A673 (cell line): ENCODE data around the gene INPP5A. TPM values are rescaled to one million over a fixed set of nuclear protein-coding genes. Genes with fewer than 3 reads are reported as not detected.

Experiments
- BruUV-seq: library from RNA; stranded (reverse); fragments of 400-500 nt; replicated peaks from 2 replicates; lab custom pipeline; 2021; lab: Mats Ljungman, UMichigan
- CTCF ChIA-PET: fragments of 300-600 bp; sonication (Branson Sonifier 250); formaldehyde crosslinking; loops from one replicate; lab custom pipeline; 2022; ENCODE audit warnings: antibody characterized with exemption; lab: Charles Lee
- POLR2A ChIA-PET: fragments of 300-600 bp; sonication (Branson Sonifier 250); formaldehyde crosslinking; loops from one replicate; lab custom pipeline; 2022; ENCODE audit warnings: antibody characterized with exemption; ENCODE audit not compliant: low non-redundant PET; lab: Charles Lee
- DNase-seq: peaks from one replicate; pipeline ENCODE4 v3.0.0-alpha.2; 2015; ENCODE audit warnings: low spot score
- H3K27ac ChIP-seq: fragments of 200-600 bp; sonication (generic); 2 replicates; pipeline ENCODE4 v1.5.1; 2016; ENCODE audit warnings: mixed run types, low read depth, mild to moderate bottlenecking, mixed read lengths, antibody characterized with exemption, low read length; ENCODE audit not compliant: poor library complexity, severe bottlenecking
- H3K27me3 ChIP-seq: fragments of 200-600 bp; sonication (generic); replicated peaks from 2 replicates; pipeline ENCODE4 v1.6.1; 2017; ENCODE audit warnings: mixed run types, low read depth, mild to moderate bottlenecking, mixed read lengths, antibody characterized with exemption, low read length; ENCODE audit not compliant: insufficient read depth, poor library complexity
- H3K36me3 ChIP-seq: fragments of 200-600 bp; sonication (generic); 2 replicates; pipeline ENCODE4 v1.6.1; 2016; ENCODE audit warnings: mixed run types, mild to moderate bottlenecking, mixed read lengths, antibody characterized with exemption, low read length; ENCODE audit not compliant: insufficient read depth, poor library complexity, severe bottlenecking
- H3K4me1 ChIP-seq: fragments of 200-600 bp; sonication (generic); 2 replicates; pipeline ENCODE4 v1.6.1; 2017; ENCODE audit warnings: mixed run types, mild to moderate bottlenecking, mixed read lengths, antibody characterized with exemption, low read length; ENCODE audit not compliant: insufficient read depth, poor library complexity, severe bottlenecking
- H3K4me3 ChIP-seq: fragments of 200-600 bp; sonication (generic); 2 replicates; pipeline ENCODE4 v1.5.1; 2016; ENCODE audit warnings: low read depth, mixed run types, mild to moderate bottlenecking, mixed read lengths, low read length; ENCODE audit not compliant: poor library complexity, severe bottlenecking
- H3K9me3 ChIP-seq: fragments of 200-600 bp; sonication (generic); 2 replicates; pipeline ENCODE4 v1.6.1; 2016; ENCODE audit warnings: mixed run types, low read depth, mild to moderate bottlenecking, mixed read lengths, antibody characterized with exemption, low read length; ENCODE audit not compliant: poor library complexity, severe bottlenecking
- CTCF ChIP-seq: fragments of 300-800, 200-600 bp; sonication (generic); conservative IDR thresholded peaks from 2 replicates; pipeline ENCODE4 v1.5.1; 2017; ENCODE audit warnings: low read depth, mild to moderate bottlenecking, antibody characterized with exemption, low read length, moderate library complexity, mixed read lengths
- EZH2 ChIP-seq: fragments of 200-600 bp; sonication (generic); IDR thresholded peaks from 2 replicates; pipeline ENCODE4 v1.6.1; 2017; ENCODE audit warnings: borderline replicate concordance, low read depth, mild to moderate bottlenecking, mixed read lengths, antibody characterized with exemption, low read length; ENCODE audit not compliant: poor library complexity, severe bottlenecking
- intact Hi-C: fragments of 100-400 bp; cut with micrococcal nuclease; formaldehyde crosslinking; loops from one replicate; pipeline ENCODE4 v1.10.0; 2022; ENCODE audit not compliant: unreplicated experiment
- total RNA-seq: library from RNA; stranded (reverse); gene quantifications from 2 replicates; pipeline ENCODE4 v1.2.3, GENCODE V29; 2021

The INPP5A gene
- total RNA-seq, 1 experiment from 2014 or later: 21.8 TPM

GRCh38 chr10:132627666-132628531 lies 90.3 kb downstream of the INPP5A start:
- BruUV-seq: no TSS peak

GRCh38 chr10:132628966-132629900 lies 91.6 kb downstream of the INPP5A start:
- Histone ChIP-seq H3K4me3 (no peak overlapping the region), H3K9me3 (no peaks in the 10 kb centered on the region), H3K27me3 (no peaks in the 10 kb centered on the region), H3K4me1 (no peaks in the 10 kb centered on the region), H3K36me3 (no peaks in the 10 kb centered on the region), H3K27ac (no peak overlapping the region)
- no TSS peak for BruUV-seq
- TF ChIP-seq EZH2 (no peak), CTCF (no peak)
- ChIA-PET CTCF (no interaction called here), POLR2A (no interaction called here)
- no peak for DNase-seq
- intact Hi-C loops: no loop called here

More at GRCh38 chr10:132627666-132628531, 90.3 kb downstream of the INPP5A start:
- no peaks in the 10 kb centered on the region for H3K9me3 ChIP-seq
- ChIA-PET CTCF (no interaction called here), POLR2A (no interaction called here)
- no peaks in the 10 kb centered on the region for H3K36me3 ChIP-seq
- H3K4me3 ChIP-seq: no peak overlapping the region
- intact Hi-C loops: no loop called here
- no peak overlapping the region for H3K27ac ChIP-seq
- TF ChIP-seq EZH2 (no peak), CTCF (no peak)
- no peaks in the 10 kb centered on the region for H3K4me1 ChIP-seq
- no peaks in the 10 kb centered on the region for H3K27me3 ChIP-seq
- DNase-seq: no peak

- Histone ChIP-seq H3K27ac (no peak overlapping the region), H3K4me1 (no peaks in the 10 kb centered on the region), H3K9me3 (no peaks in the 10 kb centered on the region), H3K36me3 (no peaks in the 10 kb centered on the region), H3K27me3 (no peaks in the 10 kb centered on the region), H3K4me3 (no peak overlapping the region)
- TF ChIP-seq CTCF: no peak
- no peak for TF ChIP-seq EZH2
- ChIA-PET CTCF (no interaction called here), POLR2A (no interaction called here)
- intact Hi-C loops: no loop called here
- DNase-seq: no peak
- BruUV-seq: no TSS peak
These were observed 92.6 kb downstream of the INPP5A start for GRCh38 chr10:132630156-132630555.
